WTC11 (cell line): ENCODE measurements around the gene TRPC4AP. TPM values are rescaled to one million over a fixed set of nuclear protein-coding genes. Genes with fewer than 3 reads are reported as not detected.

ENCODE experiments used
- ATAC-seq: fragments of 200-7000 bp; cut with Tn5 transposase; 2 replicates; pipeline ENCODE4 v1.10.0; 2021; ENCODE audit warnings: mild to moderate bottlenecking, moderate library complexity
- CTCF ChIA-PET: fragments of 300-600 bp; sonication (Branson Sonifier 250); formaldehyde crosslinking; loops from one replicate; lab custom pipeline; 2021; ENCODE audit warnings: antibody characterized with exemption; lab: Charles Lee
- POLR2A ChIA-PET: fragments of 350-600 bp; sonication (Branson Sonifier 250); formaldehyde crosslinking; loops from one replicate; lab custom pipeline; 2021; ENCODE audit warnings: antibody characterized with exemption; lab: Charles Lee
- DNase-seq: peaks from one replicate; pipeline ENCODE4 v3.0.0; 2021; ENCODE audit warnings: low spot score
- H3K27ac Mint-ChIP-seq: 2 replicates; pipeline ENCODE4 v1.8.0; 2021; ENCODE audit warnings: mixed read lengths
- H3K27me3 Mint-ChIP-seq: 2 replicates; pipeline ENCODE4 v1.8.0; 2021; ENCODE audit warnings: low read depth, mild to moderate bottlenecking, moderate library complexity, mixed read lengths
- H3K36me3 Mint-ChIP-seq: 2 replicates; pipeline ENCODE4 v1.8.0; 2021; ENCODE audit warnings: mixed read lengths
- H3K4me1 Mint-ChIP-seq: 2 replicates; pipeline ENCODE4 v1.8.0; 2022; ENCODE audit warnings: mixed read lengths
- H3K4me3 Mint-ChIP-seq: 2 replicates; pipeline ENCODE4 v1.8.0; 2021; ENCODE audit warnings: mild to moderate bottlenecking, moderate library complexity, mixed read lengths
- H3K9me3 Mint-ChIP-seq: 2 replicates; pipeline ENCODE4 v1.8.0; 2021; ENCODE audit warnings: mixed read lengths
- FOXP1 ChIP-seq: sonication (generic); formaldehyde crosslinking; IDR thresholded peaks from 2 replicates; pipeline ENCODE4 v1.8.0; 2022; ENCODE audit warnings: missing genetic modification reagents, mild to moderate bottlenecking, moderate library complexity, borderline replicate concordance
- NFYB ChIP-seq: sonication (generic); formaldehyde crosslinking; conservative IDR thresholded peaks from 2 replicates; pipeline ENCODE4 v1.8.0; 2022; ENCODE audit warnings: low read depth, missing genetic modification reagents
- RORB ChIP-seq: fragments of 250-450 bp; sonication (Bioruptor Pico); IDR thresholded peaks from 2 replicates; pipeline ENCODE4 v1.9.0; 2021; ENCODE audit warnings: mild to moderate bottlenecking
- SMAD4 ChIP-seq: sonication (generic); formaldehyde crosslinking; IDR thresholded peaks from 2 replicates; pipeline ENCODE4 v1.8.0; 2022; ENCODE audit warnings: mild to moderate bottlenecking, missing genetic modification reagents
- total RNA-seq: library from RNA; stranded (reverse); gene quantifications from 3 replicates; pipeline ENCODE4 v1.2.3, GENCODE V29; 2021
- TF ChIP-seq, protein P1 (sequence below): sonication (generic); formaldehyde crosslinking; IDR thresholded peaks from 2 replicates; pipeline ENCODE4 v1.8.0; 2022; ENCODE audit warnings: mild to moderate bottlenecking, missing genetic modification reagents
- TF ChIP-seq, protein P2 (sequence below): sonication (generic); formaldehyde crosslinking; IDR thresholded peaks from 2 replicates; pipeline ENCODE4 v1.8.0; 2022; ENCODE audit warnings: mild to moderate bottlenecking, missing genetic modification reagents
- TF ChIP-seq, protein P3 (sequence below): sonication (generic); formaldehyde crosslinking; IDR thresholded peaks from 2 replicates; pipeline ENCODE4 v1.8.0; 2022; ENCODE audit warnings: missing genetic modification reagents
- TF ChIP-seq, protein P4 (sequence below): sonication (generic); formaldehyde crosslinking; IDR thresholded peaks from 2 replicates; pipeline ENCODE4 v1.8.1; 2022; ENCODE audit warnings: low read depth, mild to moderate bottlenecking, moderate library complexity, missing genetic modification reagents, borderline replicate concordance
- TF ChIP-seq, protein P5 (sequence below): sonication (generic); formaldehyde crosslinking; IDR thresholded peaks from 2 replicates; pipeline ENCODE4 v1.8.1; 2022; ENCODE audit warnings: mild to moderate bottlenecking, missing genetic modification reagents, moderate library complexity, borderline replicate concordance
- TF ChIP-seq, protein P6 (sequence below): fragments of 250-450 bp; sonication (Bioruptor Pico); IDR thresholded peaks from 2 replicates; pipeline ENCODE4 v1.9.0; 2021; ENCODE audit warnings: mild to moderate bottlenecking
- TF ChIP-seq, protein P7 (sequence below): sonication (generic); formaldehyde crosslinking; IDR thresholded peaks from 2 replicates; pipeline ENCODE4 v1.8.1; 2022; ENCODE audit warnings: missing genetic modification reagents, borderline replicate concordance

Gene TRPC4AP
- total RNA-seq, 1 experiment from 2014 or later: 73.8 TPM

DNA sequence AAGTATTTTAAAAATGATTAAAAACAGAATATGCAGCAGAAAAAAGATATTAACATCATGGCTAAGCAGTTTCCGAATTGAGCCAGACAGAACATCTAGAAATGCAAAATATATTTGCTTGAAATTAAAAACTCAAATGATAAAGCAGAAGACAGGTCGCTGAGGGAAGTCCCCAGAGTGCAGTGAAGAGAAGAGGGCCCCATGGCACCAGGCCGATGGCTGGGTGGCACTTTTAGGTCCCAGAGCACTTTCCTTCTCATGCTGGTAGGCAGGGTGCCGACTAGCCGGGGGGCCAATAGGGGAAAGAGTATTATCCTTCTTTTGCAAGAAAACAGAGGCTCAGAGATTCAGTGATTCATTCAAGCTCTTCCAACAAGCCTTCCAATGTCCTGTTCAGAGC, 78.1 kb downstream of the TRPC4AP start:
- ChIA-PET CTCF (interaction anchor here (1.1 kb wide), 1 partner anchor 37 kb away, joined by 3 read pairs; no protein-coding TSS in a partner anchor), POLR2A (no interaction called here)
- H3K36me3 Mint-ChIP-seq: peaks cover 54% of the 10 kb centered on the region
- H3K27ac Mint-ChIP-seq: no peak overlapping the region
- no peaks in the 10 kb centered on the region for H3K4me1 Mint-ChIP-seq
- TF ChIP-seq, protein P1, sequence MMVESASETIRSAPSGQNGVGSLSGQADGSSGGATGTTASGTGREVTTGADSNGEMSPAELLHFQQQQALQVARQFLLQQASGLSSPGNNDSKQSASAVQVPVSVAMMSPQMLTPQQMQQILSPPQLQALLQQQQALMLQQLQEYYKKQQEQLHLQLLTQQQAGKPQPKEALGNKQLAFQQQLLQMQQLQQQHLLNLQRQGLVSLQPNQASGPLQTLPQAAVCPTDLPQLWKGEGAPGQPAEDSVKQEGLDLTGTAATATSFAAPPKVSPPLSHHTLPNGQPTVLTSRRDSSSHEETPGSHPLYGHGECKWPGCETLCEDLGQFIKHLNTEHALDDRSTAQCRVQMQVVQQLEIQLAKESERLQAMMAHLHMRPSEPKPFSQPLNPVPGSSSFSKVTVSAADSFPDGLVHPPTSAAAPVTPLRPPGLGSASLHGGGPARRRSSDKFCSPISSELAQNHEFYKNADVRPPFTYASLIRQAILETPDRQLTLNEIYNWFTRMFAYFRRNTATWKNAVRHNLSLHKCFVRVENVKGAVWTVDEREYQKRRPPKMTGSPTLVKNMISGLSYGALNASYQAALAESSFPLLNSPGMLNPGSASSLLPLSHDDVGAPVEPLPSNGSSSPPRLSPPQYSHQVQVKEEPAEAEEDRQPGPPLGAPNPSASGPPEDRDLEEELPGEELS (CRISPR knock-in tag): no peak
- H3K27me3 Mint-ChIP-seq: no peaks in the 10 kb centered on the region
- no peak for ATAC-seq
- no peak for DNase-seq
- H3K9me3 Mint-ChIP-seq: no peaks in the 10 kb centered on the region
- H3K4me3 Mint-ChIP-seq: no peak overlapping the region

DNA sequence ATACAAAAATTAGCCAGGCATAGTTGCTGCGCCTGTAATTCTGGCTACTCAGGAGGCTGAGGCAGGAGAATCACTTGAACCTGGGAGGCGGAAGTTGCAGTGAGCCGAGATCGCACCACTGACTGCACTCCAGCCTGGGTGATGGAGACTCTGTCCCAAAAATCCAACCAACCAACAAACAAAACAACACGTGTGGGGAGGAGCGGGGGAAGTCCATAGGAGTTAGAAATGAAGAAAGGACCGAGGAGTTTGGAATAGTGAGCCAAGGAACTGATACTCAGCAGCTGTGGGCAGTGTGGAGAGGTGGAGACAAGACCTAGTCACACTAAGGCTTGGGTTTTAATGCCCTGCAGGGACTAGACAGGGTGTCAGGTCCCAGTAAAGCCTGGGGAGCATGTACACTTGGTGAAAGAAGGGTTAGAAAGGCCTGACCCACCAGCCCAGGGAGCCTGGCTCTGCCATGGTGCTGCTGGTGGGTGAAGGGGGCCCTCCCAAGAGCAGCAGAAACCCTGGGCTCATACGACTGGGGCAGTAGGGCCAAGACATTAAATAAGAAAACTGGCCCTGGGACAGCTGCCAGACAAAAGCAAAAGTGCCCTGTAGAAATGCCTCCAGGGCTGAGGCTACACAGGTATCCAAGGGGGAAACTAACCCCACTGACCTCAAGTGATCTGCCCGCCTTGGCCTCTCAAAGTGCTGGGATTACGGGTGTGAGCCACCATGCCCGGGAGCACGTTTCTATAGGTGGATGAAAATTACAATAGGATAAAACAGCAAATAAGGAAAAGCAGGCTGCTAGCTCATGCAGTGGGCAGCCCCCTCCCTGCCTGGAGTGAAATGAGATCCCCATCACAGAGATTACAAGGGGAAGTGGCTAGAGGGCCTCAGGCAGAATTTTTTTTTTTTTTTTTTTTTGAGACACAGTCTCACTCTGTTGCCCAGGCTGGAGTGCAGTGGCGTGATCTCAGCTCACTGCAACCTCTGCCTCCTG, 78.9 kb downstream of the TRPC4AP start:
- H3K9me3 Mint-ChIP-seq: no peaks in the 10 kb centered on the region
- ChIA-PET POLR2A (no interaction called here), CTCF (interaction anchor here (0.6 to 1.1 kb wide), 2 partner anchors 36 to 102 kb away, joined by 3 to 4 read pairs; no protein-coding TSS in a partner anchor)
- H3K4me1 Mint-ChIP-seq: no peaks in the 10 kb centered on the region
- peaks cover 60% of the 10 kb centered on the region for H3K36me3 Mint-ChIP-seq
- TF ChIP-seq, protein P2, sequence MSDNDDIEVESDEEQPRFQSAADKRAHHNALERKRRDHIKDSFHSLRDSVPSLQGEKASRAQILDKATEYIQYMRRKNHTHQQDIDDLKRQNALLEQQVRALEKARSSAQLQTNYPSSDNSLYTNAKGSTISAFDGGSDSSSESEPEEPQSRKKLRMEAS (CRISPR knock-in tag): no peak
- TF ChIP-seq, protein P3, sequence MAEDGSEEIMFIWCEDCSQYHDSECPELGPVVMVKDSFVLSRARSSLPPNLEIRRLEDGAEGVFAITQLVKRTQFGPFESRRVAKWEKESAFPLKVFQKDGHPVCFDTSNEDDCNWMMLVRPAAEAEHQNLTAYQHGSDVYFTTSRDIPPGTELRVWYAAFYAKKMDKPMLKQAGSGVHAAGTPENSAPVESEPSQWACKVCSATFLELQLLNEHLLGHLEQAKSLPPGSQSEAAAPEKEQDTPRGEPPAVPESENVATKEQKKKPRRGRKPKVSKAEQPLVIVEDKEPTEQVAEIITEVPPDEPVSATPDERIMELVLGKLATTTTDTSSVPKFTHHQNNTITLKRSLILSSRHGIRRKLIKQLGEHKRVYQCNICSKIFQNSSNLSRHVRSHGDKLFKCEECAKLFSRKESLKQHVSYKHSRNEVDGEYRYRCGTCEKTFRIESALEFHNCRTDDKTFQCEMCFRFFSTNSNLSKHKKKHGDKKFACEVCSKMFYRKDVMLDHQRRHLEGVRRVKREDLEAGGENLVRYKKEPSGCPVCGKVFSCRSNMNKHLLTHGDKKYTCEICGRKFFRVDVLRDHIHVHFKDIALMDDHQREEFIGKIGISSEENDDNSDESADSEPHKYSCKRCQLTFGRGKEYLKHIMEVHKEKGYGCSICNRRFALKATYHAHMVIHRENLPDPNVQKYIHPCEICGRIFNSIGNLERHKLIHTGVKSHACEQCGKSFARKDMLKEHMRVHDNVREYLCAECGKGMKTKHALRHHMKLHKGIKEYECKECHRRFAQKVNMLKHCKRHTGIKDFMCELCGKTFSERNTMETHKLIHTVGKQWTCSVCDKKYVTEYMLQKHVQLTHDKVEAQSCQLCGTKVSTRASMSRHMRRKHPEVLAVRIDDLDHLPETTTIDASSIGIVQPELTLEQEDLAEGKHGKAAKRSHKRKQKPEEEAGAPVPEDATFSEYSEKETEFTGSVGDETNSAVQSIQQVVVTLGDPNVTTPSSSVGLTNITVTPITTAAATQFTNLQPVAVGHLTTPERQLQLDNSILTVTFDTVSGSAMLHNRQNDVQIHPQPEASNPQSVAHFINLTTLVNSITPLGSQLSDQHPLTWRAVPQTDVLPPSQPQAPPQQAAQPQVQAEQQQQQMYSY: no peak
- TF ChIP-seq RORB (CRISPR knock-in tag): no peak
- TF ChIP-seq, protein P4, sequence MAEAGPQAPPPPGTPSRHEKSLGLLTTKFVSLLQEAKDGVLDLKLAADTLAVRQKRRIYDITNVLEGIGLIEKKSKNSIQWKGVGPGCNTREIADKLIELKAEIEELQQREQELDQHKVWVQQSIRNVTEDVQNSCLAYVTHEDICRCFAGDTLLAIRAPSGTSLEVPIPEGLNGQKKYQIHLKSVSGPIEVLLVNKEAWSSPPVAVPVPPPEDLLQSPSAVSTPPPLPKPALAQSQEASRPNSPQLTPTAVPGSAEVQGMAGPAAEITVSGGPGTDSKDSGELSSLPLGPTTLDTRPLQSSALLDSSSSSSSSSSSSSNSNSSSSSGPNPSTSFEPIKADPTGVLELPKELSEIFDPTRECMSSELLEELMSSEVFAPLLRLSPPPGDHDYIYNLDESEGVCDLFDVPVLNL (CRISPR knock-in tag): no peak
- no peak for TF ChIP-seq NFYB (CRISPR knock-in tag)
- no peak for TF ChIP-seq FOXP1 (CRISPR knock-in tag)
- TF ChIP-seq SMAD4 (CRISPR knock-in tag): no peak
- H3K27me3 Mint-ChIP-seq: no peaks in the 10 kb centered on the region
- H3K4me3 Mint-ChIP-seq: no peak overlapping the region
- DNase-seq: no peak
- H3K27ac Mint-ChIP-seq: no peak overlapping the region
- ATAC-seq: no peak

DNA sequence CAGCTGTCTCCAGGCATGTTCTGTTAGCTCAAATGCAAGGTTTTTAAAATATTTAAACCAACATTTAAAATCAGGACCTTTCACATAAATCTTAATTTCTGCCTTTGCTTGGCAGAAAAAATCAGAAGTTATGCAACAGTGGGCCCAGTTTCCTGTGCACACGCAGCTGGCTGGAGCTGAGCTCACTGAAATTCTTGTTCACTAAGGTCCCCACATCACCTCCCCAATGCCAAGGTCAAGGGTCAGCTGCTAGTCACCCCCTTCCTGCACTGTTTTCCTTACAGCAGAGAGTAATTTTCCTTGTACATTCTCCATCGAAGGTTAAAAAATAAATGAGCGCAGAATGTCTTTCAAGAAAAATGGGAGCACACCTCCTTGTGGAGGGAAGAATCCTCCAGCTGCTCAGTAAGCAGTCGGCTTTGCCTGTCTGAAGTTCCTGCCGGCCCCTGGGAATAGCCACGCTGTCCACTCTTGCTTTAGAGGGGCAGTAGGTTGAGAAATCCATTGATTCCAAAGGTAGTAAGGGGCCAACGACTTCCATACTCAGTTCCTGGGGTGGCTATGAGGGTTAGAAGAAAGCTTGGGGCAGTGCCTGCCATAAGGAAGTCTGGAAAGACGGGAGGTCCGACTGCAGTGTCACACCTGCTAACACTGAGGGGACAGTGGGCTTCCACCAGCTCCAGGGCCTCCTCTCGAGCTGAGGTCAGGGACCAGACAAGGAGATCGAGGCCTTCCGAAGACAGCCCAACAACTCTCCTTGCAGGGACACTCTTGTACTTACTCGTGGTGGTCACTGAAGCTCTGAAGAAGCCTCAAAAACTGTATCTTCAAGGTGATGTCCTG, 80.2 kb downstream of the TRPC4AP start:
- Mint-ChIP-seq H3K27me3 (no peaks in the 10 kb centered on the region), H3K4me1 (no peaks in the 10 kb centered on the region), H3K4me3 (no peak overlapping the region), H3K36me3 (peaks cover 71% of the 10 kb centered on the region), H3K9me3 (no peaks in the 10 kb centered on the region), H3K27ac (no peak overlapping the region)
- no peak for ATAC-seq
- CTCF ChIA-PET: no interaction called here
- POLR2A ChIA-PET: no interaction called here
- TF ChIP-seq, protein P5, sequence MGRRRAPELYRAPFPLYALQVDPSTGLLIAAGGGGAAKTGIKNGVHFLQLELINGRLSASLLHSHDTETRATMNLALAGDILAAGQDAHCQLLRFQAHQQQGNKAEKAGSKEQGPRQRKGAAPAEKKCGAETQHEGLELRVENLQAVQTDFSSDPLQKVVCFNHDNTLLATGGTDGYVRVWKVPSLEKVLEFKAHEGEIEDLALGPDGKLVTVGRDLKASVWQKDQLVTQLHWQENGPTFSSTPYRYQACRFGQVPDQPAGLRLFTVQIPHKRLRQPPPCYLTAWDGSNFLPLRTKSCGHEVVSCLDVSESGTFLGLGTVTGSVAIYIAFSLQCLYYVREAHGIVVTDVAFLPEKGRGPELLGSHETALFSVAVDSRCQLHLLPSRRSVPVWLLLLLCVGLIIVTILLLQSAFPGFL (CRISPR knock-in tag): no peak
- TF ChIP-seq, protein P6, sequence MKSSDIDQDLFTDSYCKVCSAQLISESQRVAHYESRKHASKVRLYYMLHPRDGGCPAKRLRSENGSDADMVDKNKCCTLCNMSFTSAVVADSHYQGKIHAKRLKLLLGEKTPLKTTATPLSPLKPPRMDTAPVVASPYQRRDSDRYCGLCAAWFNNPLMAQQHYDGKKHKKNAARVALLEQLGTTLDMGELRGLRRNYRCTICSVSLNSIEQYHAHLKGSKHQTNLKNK: no peak
- TF ChIP-seq, protein P7, sequence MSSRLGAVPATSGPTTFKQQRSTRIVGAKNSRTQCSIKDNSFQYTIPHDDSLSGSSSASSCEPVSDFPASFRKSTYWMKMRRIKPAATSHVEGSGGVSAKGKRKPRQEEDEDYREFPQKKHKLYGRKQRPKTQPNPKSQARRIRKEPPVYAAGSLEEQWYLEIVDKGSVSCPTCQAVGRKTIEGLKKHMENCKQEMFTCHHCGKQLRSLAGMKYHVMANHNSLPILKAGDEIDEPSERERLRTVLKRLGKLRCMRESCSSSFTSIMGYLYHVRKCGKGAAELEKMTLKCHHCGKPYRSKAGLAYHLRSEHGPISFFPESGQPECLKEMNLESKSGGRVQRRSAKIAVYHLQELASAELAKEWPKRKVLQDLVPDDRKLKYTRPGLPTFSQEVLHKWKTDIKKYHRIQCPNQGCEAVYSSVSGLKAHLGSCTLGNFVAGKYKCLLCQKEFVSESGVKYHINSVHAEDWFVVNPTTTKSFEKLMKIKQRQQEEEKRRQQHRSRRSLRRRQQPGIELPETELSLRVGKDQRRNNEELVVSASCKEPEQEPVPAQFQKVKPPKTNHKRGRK (CRISPR knock-in tag): no peak
- DNase-seq: no peak
